RWPE2 (cell line): Measurements from ENCODE around the gene RPP25L.
"Not testable (repeated sequence)": the region's sequence is repeated elsewhere in the genome, so short reads cannot be mapped to it uniquely, and the experiment has no call there.

Source experiments
- ATAC-seq: fragments of 200-7000 bp; cut with Tn5 transposase; 3 replicates; pipeline ENCODE4 v1.9.1; 2021; ENCODE audit warnings: low read depth
- DNase-seq: peaks from one replicate; pipeline ENCODE4 v3.0.0-alpha.2; 2020; ENCODE audit warnings: low spot score
- H3K27ac ChIP-seq: fragments of 450-650 bp; 2 replicates; pipeline ENCODE4 v1.5.1; 2017; ENCODE audit warnings: mild to moderate bottlenecking; ENCODE audit not compliant: poor library complexity, severe bottlenecking
- H3K27me3 ChIP-seq: fragments of 250-450 bp; sonication (Bioruptor Pico); 2 replicates; pipeline ENCODE4 v1.5.1; 2021; ENCODE audit warnings: mild to moderate bottlenecking, moderate library complexity; ENCODE audit not compliant: insufficient read depth, poor library complexity, severe bottlenecking
- H3K36me3 ChIP-seq: fragments of 250-450 bp; sonication (Bioruptor Pico); 2 replicates; pipeline ENCODE4 v1.5.1; 2020; ENCODE audit warnings: low read depth, mild to moderate bottlenecking, moderate library complexity
- H3K4me1 ChIP-seq: fragments of 250-450 bp; sonication (Bioruptor Pico); 2 replicates; pipeline ENCODE4 v1.5.1; 2021; ENCODE audit warnings: mild to moderate bottlenecking, moderate library complexity; ENCODE audit not compliant: insufficient read depth, poor library complexity, severe bottlenecking
- H3K4me3 ChIP-seq: fragments of 250-450 bp; sonication (Bioruptor Pico); 2 replicates; pipeline ENCODE4 v1.5.1; 2021; ENCODE audit warnings: mild to moderate bottlenecking, moderate library complexity; ENCODE audit not compliant: severe bottlenecking
- H3K9me3 ChIP-seq: fragments of 250-450 bp; sonication (Bioruptor Pico); 2 replicates; pipeline ENCODE4 v1.5.1; 2021; ENCODE audit warnings: mild to moderate bottlenecking, moderate library complexity; ENCODE audit not compliant: severe bottlenecking
- CTCF ChIP-seq: fragments of 450-650 bp; IDR thresholded peaks from one replicate; pipeline ENCODE4 v1.5.1; 2017; ENCODE audit warnings: mild to moderate bottlenecking, moderate library complexity; ENCODE audit not compliant: poor library complexity, severe bottlenecking

RPP25L gene

GRCh38 chr9:34647084-34647403 is 35.1 kb upstream of the RPP25L start:
- peak overlapping the region; percentile 31 for H3K27ac ChIP-seq
- H3K27me3 ChIP-seq: no peaks in the 10 kb centered on the region
- H3K36me3 ChIP-seq: peaks cover 22% of the 10 kb centered on the region; the same call in 1 of the 2 replicates
- peak; percentile 20 for TF ChIP-seq CTCF
- H3K4me1 ChIP-seq: peaks cover 9% of the 10 kb centered on the region
- peak overlapping the region; percentile 50 for H3K4me3 ChIP-seq
- H3K9me3 ChIP-seq: no peaks in the 10 kb centered on the region
- no peak for DNase-seq
- ATAC-seq: peak; percentile 9; the same call in 2 of the 3 replicates

GRCh38 chr9:34646211-34647083 is 34.5 kb upstream of the RPP25L start, which contains the start of gene GALT:
TSS of gene GALT (plus strand) at chr9:34646675. CDS start at chr9:34646705, 30 bp downstream.
- Histone ChIP-seq H3K4me3 (peak within 1 kb of the TSS; percentile 50), H3K27me3 (no peaks in the 10 kb centered on the region), H3K4me1 (peaks cover 9% of the 10 kb centered on the region), H3K9me3 (no peaks in the 10 kb centered on the region), H3K36me3 (peaks cover 22% of the 10 kb centered on the region; the same call in 1 of the 2 replicates), H3K27ac (peak within 1 kb of the TSS; percentile 31)
- peak; percentile 90 for DNase-seq
- TF ChIP-seq CTCF: peak; percentile 56
- peak; percentile 75 for ATAC-seq

GRCh38 chr9:34644766-34645314 is 32.9 kb upstream of the RPP25L start:
- no peak for ATAC-seq
- Histone ChIP-seq H3K27ac (no peak overlapping the region), H3K36me3 (peaks cover 21% of the 10 kb centered on the region; the same call in 1 of the 2 replicates)

GRCh38 chr9:34642679-34643078 is 30.8 kb upstream of the RPP25L start:
- H3K27ac ChIP-seq: no peak overlapping the region
- H3K4me1 ChIP-seq: peaks cover 6% of the 10 kb centered on the region
- TF ChIP-seq CTCF: no peak
- no peaks in the 10 kb centered on the region for H3K27me3 ChIP-seq
- no peak overlapping the region for H3K4me3 ChIP-seq
- H3K9me3 ChIP-seq: no peaks in the 10 kb centered on the region
- H3K36me3 ChIP-seq: no peaks in the 10 kb centered on the region
- ATAC-seq: no peak
- DNase-seq: no peak

More at GRCh38 chr9:34644766-34645314, 32.9 kb upstream of the RPP25L start:
- Histone ChIP-seq H3K27me3 (no peaks in the 10 kb centered on the region), H3K4me3 (no peak overlapping the region), H3K4me1 (peaks cover 7% of the 10 kb centered on the region), H3K9me3 (no peaks in the 10 kb centered on the region)
- DNase-seq: no peak
- no peak for TF ChIP-seq CTCF

- DNase-seq, H3K36me3 ChIP-seq, H3K27me3 ChIP-seq, H3K27ac ChIP-seq, ATAC-seq, H3K4me1 ChIP-seq, H3K4me3 ChIP-seq, H3K9me3 ChIP-seq: not testable (repeated sequence)
Measured at GRCh38 chr9:34639322-34639721, 27.4 kb upstream of the RPP25L start.
